DND-41 (cell line): ENCODE data around the gene PHKG2.

ENCODE experiments used
- ATAC-seq: fragments of 200-7000 bp; cut with Tn5 transposase; 3 replicates; pipeline ENCODE4 v1.9.1; 2021; ENCODE audit warnings: low read depth; ENCODE audit not compliant: insufficient read depth
- DNase-seq: peaks from one replicate; pipeline ENCODE4 v3.0.0-alpha.2; 2020
- H2AFZ ChIP-seq: 2 replicates; pipeline ENCODE4 v1.6.0; 2012; ENCODE audit warnings: low read depth, low read length
- H3K27ac ChIP-seq: 2 replicates; pipeline ENCODE4 v1.5.1; 2012; ENCODE audit warnings: low read length, inconsistent platforms
- H3K27me3 ChIP-seq: fragments of 200-600 bp; sonication (generic); 2 replicates; pipeline ENCODE4 v1.6.0; 2012; ENCODE audit warnings: low read length, mild to moderate bottlenecking, inconsistent platforms; ENCODE audit not compliant: insufficient read depth, poor library complexity
- H3K36me3 ChIP-seq: 2 replicates; pipeline ENCODE4 v1.5.1; 2012; ENCODE audit warnings: low read length, inconsistent platforms; ENCODE audit not compliant: insufficient read depth
- H3K4me1 ChIP-seq: 2 replicates; pipeline ENCODE4 v1.5.1; 2012; ENCODE audit warnings: mild to moderate bottlenecking, low read length; ENCODE audit not compliant: insufficient read depth
- H3K4me2 ChIP-seq: 2 replicates; pipeline ENCODE4 v1.6.0; 2012; ENCODE audit warnings: mild to moderate bottlenecking, moderate library complexity, low read length, inconsistent platforms; ENCODE audit not compliant: insufficient read depth
- H3K4me3 ChIP-seq, 2 experiments: fragments of 200-600 bp in 1 of 2; shearing (Covaris generic) in 1 of 2; 2 replicates each; pipeline ENCODE4 v1.5.1; 2012 to 2016; ENCODE audit warnings: inconsistent platforms in 2 of 2, low read length in 2 of 2, mild to moderate bottlenecking in 2 of 2, low read depth in 1 of 2, moderate library complexity in 1 of 2
- H3K79me2 ChIP-seq: 2 replicates; pipeline ENCODE4 v1.6.0; 2012; ENCODE audit warnings: low read length, inconsistent platforms; ENCODE audit not compliant: insufficient read depth
- H3K9ac ChIP-seq: 2 replicates; pipeline ENCODE4 v1.6.0; 2012; ENCODE audit warnings: low read depth, mild to moderate bottlenecking, inconsistent platforms, low read length, moderate library complexity
- H3K9me3 ChIP-seq: 2 replicates; pipeline ENCODE4 v1.5.1; 2012; ENCODE audit warnings: low read length, moderate library complexity, mild to moderate bottlenecking, inconsistent platforms; ENCODE audit not compliant: insufficient read depth, severe bottlenecking
- H4K20me1 ChIP-seq: 2 replicates; pipeline ENCODE4 v1.6.0; 2012; ENCODE audit warnings: low read length; ENCODE audit not compliant: insufficient read depth
- EZH2 ChIP-seq: IDR thresholded peaks from 3 replicates; pipeline ENCODE4 v1.6.1; 2012; ENCODE audit warnings: borderline replicate concordance, low read depth, mild to moderate bottlenecking, moderate library complexity, low read length, inconsistent platforms; ENCODE audit not compliant: severe bottlenecking
- TF ChIP-seq, protein P1 (sequence below): IDR thresholded peaks from 2 replicates; pipeline ENCODE4 v1.5.1; 2012; ENCODE audit warnings: borderline replicate concordance, low read length, moderate library complexity, mild to moderate bottlenecking; ENCODE audit not compliant: poor library complexity, severe bottlenecking; ENCODE audit errors: extremely low read depth

The PHKG2 gene

DNA sequence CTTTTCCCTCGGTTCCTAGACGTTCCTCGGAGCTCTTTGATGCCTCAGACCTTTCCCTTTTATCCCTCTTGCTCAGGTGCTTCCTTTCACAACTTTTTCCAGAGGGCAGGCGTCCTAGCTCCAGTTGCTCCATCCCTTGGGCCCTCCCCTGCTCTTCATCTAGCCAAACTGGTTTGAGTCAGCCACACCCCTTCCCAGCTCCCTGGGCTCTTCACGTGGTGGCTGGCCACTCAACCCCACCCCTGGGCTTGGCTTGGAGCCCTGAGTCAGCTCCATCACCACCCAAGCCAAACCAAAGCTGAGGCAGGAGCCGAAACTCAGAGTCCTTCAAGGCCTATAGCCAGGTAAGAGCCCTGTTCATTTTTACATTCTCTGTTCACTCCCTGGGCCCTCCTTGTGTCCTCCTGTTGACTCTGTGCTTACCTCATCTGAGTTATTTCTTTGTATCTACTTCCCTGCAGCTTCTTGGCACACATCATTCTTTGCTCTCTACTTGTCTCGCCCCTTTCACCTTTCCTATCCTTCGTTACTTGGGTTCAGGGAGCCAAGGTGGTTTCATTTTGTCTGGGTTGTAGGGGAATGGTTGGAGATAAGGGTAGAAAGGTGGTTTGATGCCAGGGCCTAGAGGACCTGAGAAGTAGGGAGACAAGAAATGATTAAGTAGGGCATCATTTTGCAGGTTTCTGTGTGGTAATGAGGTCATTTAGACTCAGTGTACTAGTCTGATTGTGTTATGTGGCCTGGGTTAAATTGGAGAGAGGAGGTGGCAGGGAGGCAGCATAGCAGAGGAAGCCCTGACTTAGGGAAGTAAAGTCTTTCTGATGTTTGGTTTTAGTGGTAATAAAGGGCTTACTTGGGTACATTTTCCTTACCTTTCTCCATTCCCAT is 7.6 kb upstream of the PHKG2 start:
- Histone ChIP-seq H3K4me3 (no peak overlapping the region), H3K4me2 (no peak overlapping the region), H3K27ac (no peak overlapping the region), H4K20me1 (peaks cover 19% of the 10 kb centered on the region), H3K9me3 (no peaks in the 10 kb centered on the region), H2AFZ (no peak overlapping the region), H3K79me2 (no peaks in the 10 kb centered on the region), H3K4me1 (no peaks in the 10 kb centered on the region), H3K27me3 (no peaks in the 10 kb centered on the region), H3K36me3 (peaks cover 79% of the 10 kb centered on the region), H3K9ac (no peak overlapping the region)
- ATAC-seq (no peak), DNase-seq (no peak)
- TF ChIP-seq EZH2: no peak
- TF ChIP-seq, protein P1, sequence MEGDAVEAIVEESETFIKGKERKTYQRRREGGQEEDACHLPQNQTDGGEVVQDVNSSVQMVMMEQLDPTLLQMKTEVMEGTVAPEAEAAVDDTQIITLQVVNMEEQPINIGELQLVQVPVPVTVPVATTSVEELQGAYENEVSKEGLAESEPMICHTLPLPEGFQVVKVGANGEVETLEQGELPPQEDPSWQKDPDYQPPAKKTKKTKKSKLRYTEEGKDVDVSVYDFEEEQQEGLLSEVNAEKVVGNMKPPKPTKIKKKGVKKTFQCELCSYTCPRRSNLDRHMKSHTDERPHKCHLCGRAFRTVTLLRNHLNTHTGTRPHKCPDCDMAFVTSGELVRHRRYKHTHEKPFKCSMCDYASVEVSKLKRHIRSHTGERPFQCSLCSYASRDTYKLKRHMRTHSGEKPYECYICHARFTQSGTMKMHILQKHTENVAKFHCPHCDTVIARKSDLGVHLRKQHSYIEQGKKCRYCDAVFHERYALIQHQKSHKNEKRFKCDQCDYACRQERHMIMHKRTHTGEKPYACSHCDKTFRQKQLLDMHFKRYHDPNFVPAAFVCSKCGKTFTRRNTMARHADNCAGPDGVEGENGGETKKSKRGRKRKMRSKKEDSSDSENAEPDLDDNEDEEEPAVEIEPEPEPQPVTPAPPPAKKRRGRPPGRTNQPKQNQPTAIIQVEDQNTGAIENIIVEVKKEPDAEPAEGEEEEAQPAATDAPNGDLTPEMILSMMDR: no peak

DNA sequence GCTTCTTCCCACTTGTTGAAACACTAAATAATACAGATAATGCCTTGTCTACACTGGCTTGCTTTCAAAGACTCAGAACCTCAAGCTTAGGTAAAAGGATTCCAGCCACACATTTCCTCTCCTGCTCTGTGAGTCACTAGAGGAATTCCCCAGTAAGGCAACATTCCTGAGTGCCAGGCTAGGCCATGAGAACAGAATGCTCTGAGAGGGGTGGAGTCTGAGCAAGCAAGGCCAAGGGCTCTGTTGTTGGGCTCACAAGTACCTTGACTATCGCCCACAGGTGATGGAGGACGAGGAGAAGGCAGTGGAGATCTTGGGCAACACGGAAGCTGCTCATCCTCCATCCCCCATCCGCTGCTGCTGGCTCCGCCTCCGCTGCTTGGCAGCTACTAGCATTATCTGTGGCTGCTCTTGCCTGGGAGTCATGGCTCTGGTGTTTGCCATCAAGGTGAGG is 6.7 kb upstream of the PHKG2 start:
- Histone ChIP-seq H3K79me2 (no peaks in the 10 kb centered on the region), H3K36me3 (peaks cover 70% of the 10 kb centered on the region), H3K4me2 (no peak overlapping the region), H3K27me3 (no peaks in the 10 kb centered on the region), H3K9ac (no peak overlapping the region), H2AFZ (no peak overlapping the region), H3K4me1 (no peaks in the 10 kb centered on the region), H3K9me3 (no peaks in the 10 kb centered on the region), H3K4me3 (no peak overlapping the region), H4K20me1 (peaks cover 19% of the 10 kb centered on the region), H3K27ac (no peak overlapping the region)
- ATAC-seq: no peak
- no peak for DNase-seq
- TF ChIP-seq, protein P1: no peak
- TF ChIP-seq EZH2: no peak

DNA sequence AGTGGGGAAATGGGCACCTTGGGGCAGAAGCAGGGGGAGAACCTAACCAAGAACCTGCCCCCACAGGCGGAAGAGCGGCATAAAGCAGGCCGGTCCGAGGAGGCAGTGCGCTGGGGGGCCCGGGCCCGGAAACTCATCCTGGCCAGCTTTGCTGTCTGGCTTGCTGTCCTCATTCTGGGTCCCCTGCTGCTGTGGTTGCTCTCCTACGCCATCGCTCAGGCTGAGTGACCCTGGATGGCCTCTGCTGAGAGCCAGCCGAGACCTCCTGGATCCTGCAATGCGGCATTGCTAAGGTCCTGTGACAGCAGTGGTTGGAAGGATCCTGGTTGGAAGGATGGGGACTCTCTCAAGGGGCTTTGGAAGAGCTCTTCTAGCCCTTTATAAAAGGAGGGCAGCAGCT is 4.5 kb upstream of the PHKG2 start:
- H3K27ac ChIP-seq: no peak overlapping the region
- no peak for TF ChIP-seq EZH2
- TF ChIP-seq, protein P1: no peak
- peaks cover 13% of the 10 kb centered on the region for H4K20me1 ChIP-seq
- H3K4me3 ChIP-seq: no peak overlapping the region
- H3K27me3 ChIP-seq: no peaks in the 10 kb centered on the region
- H3K4me2 ChIP-seq: no peak overlapping the region
- H3K9ac ChIP-seq: no peak overlapping the region
- peaks cover 10% of the 10 kb centered on the region for H3K4me1 ChIP-seq
- ATAC-seq (no peak), DNase-seq (no peak)
- peaks cover 48% of the 10 kb centered on the region for H3K36me3 ChIP-seq
- H2AFZ ChIP-seq: no peak overlapping the region
- H3K79me2 ChIP-seq: peaks cover 5% of the 10 kb centered on the region
- no peaks in the 10 kb centered on the region for H3K9me3 ChIP-seq
